K562 (cell line): ENCODE measurements around the gene ZRANB3. TPM values are rescaled to one million over a fixed set of nuclear protein-coding genes. Genes with fewer than 3 reads are reported as not detected.

Experiments used
- ATAC-seq: fragments of 200-7000 bp; cut with Tn5 transposase; 3 replicates; pipeline ENCODE4 v1.9.1; 2020; ENCODE audit warnings: moderate library complexity
- BruUV-seq: library from RNA; stranded (reverse); fragments of 400-500 nt; replicated peaks from 2 replicates; lab custom pipeline; 2021; lab: Mats Ljungman, UMichigan
- CTCF ChIA-PET: fragments of 300-600 bp; formaldehyde crosslinking; extraction: SDS; loops from one replicate; lab custom pipeline; 2021; ENCODE audit warnings: low intra/inter-chr PET ratio; lab: Yijun Ruan, JAX
- POLR2A ChIA-PET: fragments of 300-600, 350-650 bp; sonication (Branson Sonifier 250); formaldehyde crosslinking; extraction: SDS; loops from one replicate; lab custom pipeline; 2021; ENCODE audit warnings: antibody characterized with exemption, inconsistent platforms; lab: Yijun Ruan, JAX
- DNase-seq, 4 experiments: peaks; one replicate each; pipeline versions ENCODE4 v3.0.0 to v3.0.0-alpha.2; 2011 to 2018; ENCODE audit warnings: low spot score in 3 of 4, mixed read lengths in 3 of 4; ENCODE audit errors: extremely low read depth in 1 of 4
- FAIRE-seq: peaks from 2 replicates; lab custom pipeline; 2011; peaks lifted over from hg19 to GRCh38; lab: Jason Lieb, UNC
- H2AFZ ChIP-seq: 2 replicates; pipeline ENCODE4 v1.6.0; 2011; ENCODE audit warnings: low read depth, low read length, control low read depth, inconsistent platforms
- H3K27ac ChIP-seq: fragments of 200-600 bp; 3 replicates; pipeline ENCODE4 v1.8.0; 2011; ENCODE audit warnings: low read depth, mild to moderate bottlenecking, control low read depth, inconsistent platforms, low read length, moderate library complexity, mixed read lengths; ENCODE audit errors: extremely low read depth
- H3K27me3 ChIP-seq, 2 experiments: fragments of 300-600 bp in 1 of 2; 2 replicates in 1 of 2; 3 replicates in 1 of 2; pipeline versions ENCODE4 v1.6.0 to v1.8.0; 2011; ENCODE audit warnings: inconsistent platforms in 2 of 2, low read length in 2 of 2, mild to moderate bottlenecking in 1 of 2, mixed read lengths in 1 of 2, moderate library complexity in 1 of 2; ENCODE audit not compliant: control insufficient read depth in 2 of 2, insufficient read depth in 2 of 2
- H3K36me3 ChIP-seq: fragments of 300-600 bp; 3 replicates; pipeline ENCODE4 v1.8.0; 2011; ENCODE audit warnings: mild to moderate bottlenecking, low read length, inconsistent platforms; ENCODE audit not compliant: control insufficient read depth, insufficient read depth
- H3K4me1 ChIP-seq, 2 experiments: fragments of 200-600 bp in 1 of 2; replicated peaks in 1 of 2; 2 replicates in 1 of 2; 3 replicates in 1 of 2; pipeline versions ENCODE4 v1.5.1 to v1.8.0; 2011; ENCODE audit warnings: inconsistent platforms in 2 of 2, low read length in 2 of 2, mild to moderate bottlenecking in 1 of 2, mixed read lengths in 1 of 2, moderate library complexity in 1 of 2; ENCODE audit not compliant: control insufficient read depth in 2 of 2, insufficient read depth in 2 of 2
- H3K4me2 ChIP-seq: 2 replicates; pipeline ENCODE4 v1.6.1; 2011; ENCODE audit warnings: low read length, control low read depth, inconsistent platforms, mixed read lengths; ENCODE audit not compliant: insufficient read depth
- H3K4me3 ChIP-seq: fragments of 200-600 bp; sonication (generic), shearing (Covaris generic); 2 replicates; pipeline ENCODE4 v1.5.1; 2016; ENCODE audit warnings: control low read depth, inconsistent platforms
- H3K79me2 ChIP-seq: fragments of 200-600 bp; 3 replicates; pipeline ENCODE4 v1.8.0; 2011; ENCODE audit warnings: low read length, inconsistent platforms; ENCODE audit not compliant: control insufficient read depth, insufficient read depth
- H3K9ac ChIP-seq, 2 experiments: 2 replicates each; pipeline versions ENCODE4 v1.6.0 to v1.6.1; 2011; ENCODE audit warnings: low read depth in 2 of 2, low read length in 2 of 2, control low read depth in 1 of 2, inconsistent platforms in 1 of 2, mild to moderate bottlenecking in 1 of 2, mixed read lengths in 1 of 2; ENCODE audit not compliant: insufficient read depth in 1 of 2
- H3K9me1 ChIP-seq: one replicate; pipeline ENCODE4 v1.6.0; 2011; ENCODE audit warnings: inconsistent platforms, mild to moderate bottlenecking, low read length, moderate library complexity; ENCODE audit not compliant: control insufficient read depth, insufficient read depth
- H3K9me3 ChIP-seq: replicated peaks from 2 replicates; pipeline ENCODE4 v1.5.1; 2011; ENCODE audit warnings: low read depth, low read length, inconsistent platforms; ENCODE audit not compliant: control insufficient read depth, insufficient read depth
- H4K20me1 ChIP-seq: replicated peaks from 2 replicates; pipeline ENCODE4 v1.6.1; 2011; ENCODE audit warnings: low read length, inconsistent platforms, mixed read lengths; ENCODE audit not compliant: control insufficient read depth, insufficient read depth
- BACH1 ChIP-seq: fragments of 200-800 bp; sonication (Bioruptor generic); IDR thresholded peaks from 2 replicates; pipeline ENCODE4 v1.6.1; 2016; ENCODE audit warnings: missing genetic modification characterization, missing compliant biosample characterization
- HNRNPK ChIP-seq: fragments of 200-400 bp; formaldehyde crosslinking; IDR thresholded peaks from one replicate; pipeline ENCODE4 v1.6.1; 2018; ENCODE audit warnings: mild to moderate bottlenecking, low read depth, low read length; ENCODE audit not compliant: poor library complexity, severe bottlenecking
- MAFK ChIP-seq: IDR thresholded peaks from 2 replicates; pipeline ENCODE4 v1.6.1; 2011; ENCODE audit warnings: low read length, improper control_type of control experiment
- PCBP1 ChIP-seq: fragments of 200-400 bp; formaldehyde crosslinking; IDR thresholded peaks from 2 replicates; pipeline ENCODE4 v1.6.1; 2018; ENCODE audit warnings: mild to moderate bottlenecking, low read depth, low read length; ENCODE audit not compliant: poor library complexity, severe bottlenecking
- POLR2G ChIP-seq: fragments of 200-400 bp; formaldehyde crosslinking; IDR thresholded peaks from 2 replicates; pipeline ENCODE4 v1.6.1; 2017; ENCODE audit warnings: low read depth, mild to moderate bottlenecking, antibody characterized with exemption, low read length, moderate library complexity
- RCOR1 ChIP-seq, 2 experiments: IDR thresholded peaks; 2 replicates each; pipeline ENCODE4 v1.6.1; 2012; ENCODE audit warnings: low read depth in 2 of 2, low read length in 2 of 2, borderline replicate concordance in 1 of 2, improper control_type of control experiment in 1 of 2
- SIX5 ChIP-seq, 2 experiments: IDR thresholded peaks; 2 replicates each; pipeline ENCODE4 v1.6.1; 2011; ENCODE audit warnings: low read length in 2 of 2, borderline replicate concordance in 1 of 2, low read depth in 1 of 2, mild to moderate bottlenecking in 1 of 2, moderate library complexity in 1 of 2; ENCODE audit not compliant: insufficient read depth in 1 of 2
- SMC3 ChIP-seq: conservative IDR thresholded peaks from 2 replicates; pipeline ENCODE4 v1.6.1; 2011; ENCODE audit warnings: low read depth, low read length, improper control_type of control experiment; ENCODE audit not compliant: insufficient read depth
- XRCC4 ChIP-seq: IDR thresholded peaks from one replicate; pipeline ENCODE4 v1.6.1; 2011; ENCODE audit not compliant: insufficient read depth, insufficient read length; ENCODE audit errors: extremely low read depth
- ZNF445 ChIP-seq: fragments of 250-450 bp; sonication (Bioruptor Pico); IDR thresholded peaks from 2 replicates; pipeline ENCODE4 v1.4.0; 2020; ENCODE audit warnings: low read depth, mild to moderate bottlenecking, moderate library complexity
- ZNF764 ChIP-seq: fragments of 250-450 bp; sonication (Bioruptor Pico); IDR thresholded peaks from 2 replicates; pipeline ENCODE4 v1.4.0; 2020; ENCODE audit warnings: low read depth, mild to moderate bottlenecking, moderate library complexity
- WGBS: fragments of 100-300 bp; shearing (Covaris generic); methylation state at CpG from one replicate; pipeline ENCODE4 v1.1.6; 2016; ENCODE audit warnings: low coverage, mixed read lengths; ENCODE audit not compliant: insufficient coverage; ENCODE audit errors: missing lambda C conversion rate; 5-methylcytosine and 5-hydroxymethylcytosine counted together
- in situ Hi-C: fragments of 300-500 bp; cut with MboI; formaldehyde crosslinking; loops from 4 replicates; pipeline ENCODE4 v1.15.0; 2018; ENCODE audit warnings: inconsistent platforms, mixed read lengths
- intact Hi-C: fragments of 100-400 bp; cut with micrococcal nuclease; formaldehyde crosslinking; loops from 2 replicates; pipeline ENCODE4 v1.14.2; 2022
- polyA plus RNA-seq, 8 experiments: library from polyadenylated mRNA; depleted of rRNA in 4 of 8; stranded (reverse) in 5 of 8; unstranded in 3 of 8; fragments of >200 nt; fragmentation: Nextera tagmentation in 2 of 8; fragmentation: Illumina TruSeq in 1 of 8; extraction: Ambion mirVana in 2 of 8; extraction: Trizol in 1 of 8; gene quantifications; 2 replicates each; pipeline versions ENCODE4 v1.2.1 to v1.2.3, GENCODE V29; 2011 to 2014; ENCODE audit warnings: inconsistent platforms in 1 of 8, missing spikeins in 1 of 8
- total RNA-seq, 7 experiments: library from RNA; depleted of rRNA in 6 of 7; stranded (reverse); fragments of >200 nt in 6 of 7; fragmentation: Illumina TruSeq in 2 of 7; extraction: Trizol in 2 of 7; gene quantifications; 2 replicates each; pipeline versions ENCODE4 v1.2.1 to v1.2.3, GENCODE V29; 2011 to 2021; ENCODE audit warnings: low replicate concordance in 1 of 7
- TF ChIP-seq, protein P1 (sequence below): fragments of 250-450 bp; sonication (Bioruptor Pico); IDR thresholded peaks from 2 replicates; pipeline ENCODE4 v1.5.0; 2021; ENCODE audit warnings: mild to moderate bottlenecking, borderline replicate concordance
- TF ChIP-seq, protein P2 (sequence below): sonication (generic); formaldehyde crosslinking; IDR thresholded peaks from 2 replicates; pipeline ENCODE4 v1.8.0; 2023; ENCODE audit warnings: mild to moderate bottlenecking, missing genetic modification reagents

The ZRANB3 gene
- total and polyA plus RNA-seq, 9 of the 15 experiments (the other 6 are each of a cell fraction or from before 2014, with no cell fraction given) = 8.6 to 21.3 (median 14.7) TPM

DNA sequence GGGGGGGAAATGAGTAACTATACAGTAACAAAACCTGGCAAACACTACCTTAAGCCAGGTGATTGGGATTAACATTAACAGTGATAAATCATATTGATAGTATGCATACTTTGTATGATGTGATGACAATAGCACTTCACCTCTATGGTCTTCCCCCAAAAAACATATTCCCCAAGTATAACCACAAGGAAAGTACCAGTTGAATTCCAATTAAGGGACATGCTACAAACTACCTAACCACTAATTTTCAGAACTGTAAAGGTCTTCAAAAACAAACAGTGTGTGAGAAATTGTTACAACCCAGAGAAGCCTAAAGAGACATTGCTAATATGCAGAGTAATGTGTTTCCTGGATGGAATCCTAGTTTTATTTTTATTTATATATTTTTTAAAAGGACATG is 152.4 kb downstream of the ZRANB3 start (continued):
- no peak for TF ChIP-seq SIX5 (IDR thresholded peaks at IDR 0.05; ENCODE audit: borderline replicate concordance in 1 of 2, insufficient read depth in 1 of 2, low read depth in 1 of 2, low read length in 2 of 2)
- TF ChIP-seq ZNF445 = no peak
- TF ChIP-seq, protein P1, sequence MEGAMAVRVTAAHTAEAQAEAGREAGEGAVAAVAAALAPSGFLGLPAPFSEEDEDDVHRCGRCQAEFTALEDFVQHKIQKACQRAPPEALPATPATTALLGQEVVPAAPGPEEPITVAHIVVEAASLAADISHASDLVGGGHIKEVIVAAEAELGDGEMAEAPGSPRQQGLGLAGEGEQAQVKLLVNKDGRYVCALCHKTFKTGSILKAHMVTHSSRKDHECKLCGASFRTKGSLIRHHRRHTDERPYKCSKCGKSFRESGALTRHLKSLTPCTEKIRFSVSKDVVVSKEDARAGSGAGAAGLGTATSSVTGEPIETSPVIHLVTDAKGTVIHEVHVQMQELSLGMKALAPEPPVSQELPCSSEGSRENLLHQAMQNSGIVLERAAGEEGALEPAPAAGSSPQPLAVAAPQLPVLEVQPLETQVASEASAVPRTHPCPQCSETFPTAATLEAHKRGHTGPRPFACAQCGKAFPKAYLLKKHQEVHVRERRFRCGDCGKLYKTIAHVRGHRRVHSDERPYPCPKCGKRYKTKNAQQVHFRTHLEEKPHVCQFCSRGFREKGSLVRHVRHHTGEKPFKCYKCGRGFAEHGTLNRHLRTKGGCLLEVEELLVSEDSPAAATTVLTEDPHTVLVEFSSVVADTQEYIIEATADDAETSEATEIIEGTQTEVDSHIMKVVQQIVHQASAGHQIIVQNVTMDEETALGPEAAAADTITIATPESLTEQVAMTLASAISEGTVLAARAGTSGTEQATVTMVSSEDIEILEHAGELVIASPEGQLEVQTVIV (CRISPR knock-in tag) = no peak

DNA sequence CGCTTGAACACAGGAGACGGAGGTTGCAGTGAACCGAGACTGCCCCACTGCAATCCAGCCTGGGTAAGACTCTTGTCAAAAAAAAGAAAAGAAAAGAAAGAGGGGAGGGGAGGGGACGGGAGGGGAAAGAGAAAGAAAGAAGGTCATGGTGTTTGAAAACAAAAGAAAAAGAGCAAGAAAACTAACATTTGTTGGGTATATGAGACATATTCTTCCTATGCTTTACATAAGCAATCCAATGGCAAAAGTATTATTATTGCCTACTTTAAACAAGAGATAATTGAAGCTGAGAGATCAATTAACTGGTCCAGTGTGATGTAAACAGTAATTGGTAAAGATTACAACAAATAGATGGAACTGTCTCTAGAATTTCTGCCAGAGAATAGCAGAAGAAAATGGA is 157.3 kb downstream of the ZRANB3 start:
- intact Hi-C loops (no loop called here), in situ Hi-C loops (no loop called here)
- Histone ChIP-seq H3K9ac (no peak overlapping the region), H3K79me2 (no peaks in the 10 kb centered on the region), H2AFZ (no peak overlapping the region), H3K4me2 (no peak overlapping the region), H4K20me1 (no peaks in the 10 kb centered on the region), H3K27ac (no peak overlapping the region), H3K4me1 (no peaks in the 10 kb centered on the region), H3K9me1 (no peaks in the 10 kb centered on the region), H3K4me3 (no peak overlapping the region), H3K36me3 (no peaks in the 10 kb centered on the region), H3K27me3 (no peaks in the 10 kb centered on the region), H3K9me3 (no peaks in the 10 kb centered on the region)
- ATAC-seq (no peak), DNase-seq (no peak), FAIRE-seq (no peak)
- ChIA-PET CTCF (no interaction called here), POLR2A (no interaction called here)
- BruUV-seq = no TSS peak
- TF ChIP-seq BACH1 (tag) (no peak), ZNF764 (CRISPR knock-in tag) (no peak), XRCC4 (no peak), PCBP1 (peak; percentile 52), SMC3 (no peak), MAFK (no peak), POLR2G (no peak), RCOR1 (IDR thresholded peaks at IDR 0.05; ENCODE audit: borderline replicate concordance in 1 of 2, low read depth in 2 of 2, low read length in 2 of 2) (no peak), HNRNPK (peak; percentile 54)
- TF ChIP-seq, protein P2, sequence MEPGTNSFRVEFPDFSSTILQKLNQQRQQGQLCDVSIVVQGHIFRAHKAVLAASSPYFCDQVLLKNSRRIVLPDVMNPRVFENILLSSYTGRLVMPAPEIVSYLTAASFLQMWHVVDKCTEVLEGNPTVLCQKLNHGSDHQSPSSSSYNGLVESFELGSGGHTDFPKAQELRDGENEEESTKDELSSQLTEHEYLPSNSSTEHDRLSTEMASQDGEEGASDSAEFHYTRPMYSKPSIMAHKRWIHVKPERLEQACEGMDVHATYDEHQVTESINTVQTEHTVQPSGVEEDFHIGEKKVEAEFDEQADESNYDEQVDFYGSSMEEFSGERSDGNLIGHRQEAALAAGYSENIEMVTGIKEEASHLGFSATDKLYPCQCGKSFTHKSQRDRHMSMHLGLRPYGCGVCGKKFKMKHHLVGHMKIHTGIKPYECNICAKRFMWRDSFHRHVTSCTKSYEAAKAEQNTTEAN (CRISPR knock-in tag) = no peak
- 85% methylated on average over 2 of the region's 4 CpGs for WGBS
